ENCODE measurements around the gene PIK3C2B. TPM values are rescaled to one million over a fixed set of nuclear protein-coding genes. Genes with fewer than 3 reads are reported as not detected.

Gene PIK3C2B
- total RNA-seq, 2 donors from 2014 or later: 13.1 to 19.4 TPM

DNA sequence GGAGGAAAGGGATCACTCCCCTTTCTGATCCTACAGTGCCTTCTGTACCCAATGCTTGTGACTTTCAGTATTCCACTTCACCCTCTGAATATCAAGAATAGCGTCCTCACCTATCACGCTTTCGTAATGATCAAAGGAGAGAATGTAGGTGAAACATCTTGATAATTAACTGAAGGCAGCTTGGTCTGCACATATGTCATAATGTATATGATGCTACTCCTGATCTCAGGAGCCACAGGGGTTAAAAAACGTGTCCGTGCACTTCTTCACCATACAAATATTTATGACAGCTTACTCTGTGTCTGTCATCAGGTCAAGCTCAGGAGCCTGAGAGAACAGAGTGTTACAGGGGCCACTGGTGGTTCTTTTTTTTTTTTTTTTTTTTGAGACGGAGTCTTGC lies 1.2 kb upstream of the PIK3C2B start:
- H3K27ac ChIP-seq: no peak overlapping the region
- no peak for DNase-seq (ENCODE audit: low spot score)
- peaks cover 0 to 30% of the 10 kb centered on the region in 2 donors for H3K4me1 ChIP-seq
- TF ChIP-seq, protein P1, sequence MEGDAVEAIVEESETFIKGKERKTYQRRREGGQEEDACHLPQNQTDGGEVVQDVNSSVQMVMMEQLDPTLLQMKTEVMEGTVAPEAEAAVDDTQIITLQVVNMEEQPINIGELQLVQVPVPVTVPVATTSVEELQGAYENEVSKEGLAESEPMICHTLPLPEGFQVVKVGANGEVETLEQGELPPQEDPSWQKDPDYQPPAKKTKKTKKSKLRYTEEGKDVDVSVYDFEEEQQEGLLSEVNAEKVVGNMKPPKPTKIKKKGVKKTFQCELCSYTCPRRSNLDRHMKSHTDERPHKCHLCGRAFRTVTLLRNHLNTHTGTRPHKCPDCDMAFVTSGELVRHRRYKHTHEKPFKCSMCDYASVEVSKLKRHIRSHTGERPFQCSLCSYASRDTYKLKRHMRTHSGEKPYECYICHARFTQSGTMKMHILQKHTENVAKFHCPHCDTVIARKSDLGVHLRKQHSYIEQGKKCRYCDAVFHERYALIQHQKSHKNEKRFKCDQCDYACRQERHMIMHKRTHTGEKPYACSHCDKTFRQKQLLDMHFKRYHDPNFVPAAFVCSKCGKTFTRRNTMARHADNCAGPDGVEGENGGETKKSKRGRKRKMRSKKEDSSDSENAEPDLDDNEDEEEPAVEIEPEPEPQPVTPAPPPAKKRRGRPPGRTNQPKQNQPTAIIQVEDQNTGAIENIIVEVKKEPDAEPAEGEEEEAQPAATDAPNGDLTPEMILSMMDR (IDR thresholded peaks at IDR 0.05): no peak
- H3K27me3 ChIP-seq: no peaks in the 10 kb centered on the region
- H3K9me3 ChIP-seq: no peaks in the 10 kb centered on the region
- H3K4me3 ChIP-seq: no peak overlapping the region
- no peaks in the 10 kb centered on the region for H3K36me3 ChIP-seq

DNA sequence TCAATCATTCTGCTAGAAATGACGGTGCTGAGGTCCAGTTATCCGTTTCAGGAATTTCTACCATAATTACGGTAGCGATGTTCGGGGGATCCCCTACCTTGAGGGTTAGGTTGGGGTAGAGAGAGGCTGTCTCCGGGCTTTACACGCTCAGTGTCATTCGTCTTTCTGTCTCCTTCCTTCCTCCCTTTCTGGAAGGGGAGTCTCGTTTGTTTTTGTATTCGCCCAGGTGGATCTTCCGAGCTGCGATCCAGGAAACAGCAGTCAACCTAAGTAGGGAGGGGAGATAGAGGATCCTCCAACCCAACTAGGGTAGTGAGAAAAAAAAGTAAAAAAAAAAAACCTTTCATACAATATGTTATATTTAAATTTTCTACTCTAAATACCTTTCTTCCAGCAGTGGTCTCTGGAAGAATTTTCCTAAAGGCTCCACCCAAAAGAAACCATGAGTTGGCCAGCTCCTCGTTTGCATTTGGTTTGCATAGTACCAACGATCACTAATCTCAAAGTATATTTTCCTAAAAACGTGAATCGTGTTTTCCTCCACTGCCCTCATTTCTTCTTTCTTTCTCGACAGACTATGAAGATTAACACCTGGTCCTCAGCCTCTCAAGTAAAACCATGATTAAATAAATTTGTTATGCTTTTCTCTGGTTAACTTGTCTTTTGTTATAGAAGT lies 611 bp upstream of the PIK3C2B start:
- TF ChIP-seq, protein P1 (IDR thresholded peaks at IDR 0.05): no peak
- peak overlapping the region; percentile 89 for H3K27ac ChIP-seq
- H3K27me3 ChIP-seq: no peaks in the 10 kb centered on the region
- H3K4me3 ChIP-seq: peak overlapping the region; percentile 60 to 83
- no peaks in the 10 kb centered on the region for H3K9me3 ChIP-seq
- H3K36me3 ChIP-seq: no peaks in the 10 kb centered on the region
- DNase-seq (ENCODE audit: low spot score): no peak
- peaks cover 0 to 30% of the 10 kb centered on the region in 2 donors for H3K4me1 ChIP-seq

GRCh38 chr1:204493984-204494280 lies 673 bp downstream of the PIK3C2B start:
- Histone ChIP-seq H3K27ac (peak overlapping the region; percentile 89), H3K4me1 (peaks cover 0 to 30% of the 10 kb centered on the region in 2 donors), H3K27me3 (no peaks in the 10 kb centered on the region), H3K36me3 (no peaks in the 10 kb centered on the region), H3K9me3 (no peaks in the 10 kb centered on the region), H3K4me3 (peak overlapping the region; percentile 60 to 83)
- TF ChIP-seq, protein P1 (IDR thresholded peaks at IDR 0.05): no peak
- DNase-seq (ENCODE audit: low spot score): no peak

- Histone ChIP-seq H3K4me3 (peak overlapping the region; percentile 60 to 83), H3K4me1 (peaks cover 0 to 30% of the 10 kb centered on the region in 2 donors), H3K36me3 (no peaks in the 10 kb centered on the region), H3K9me3 (no peaks in the 10 kb centered on the region), H3K27ac (peak overlapping the region; percentile 89), H3K27me3 (no peaks in the 10 kb centered on the region)
- peak; percentile 85 for DNase-seq (ENCODE audit: low spot score)
- TF ChIP-seq, protein P1 (IDR thresholded peaks at IDR 0.05): no peak
Observed at GRCh38 chr1:204493145-204493983, 1.2 kb downstream of the PIK3C2B start.

DNA sequence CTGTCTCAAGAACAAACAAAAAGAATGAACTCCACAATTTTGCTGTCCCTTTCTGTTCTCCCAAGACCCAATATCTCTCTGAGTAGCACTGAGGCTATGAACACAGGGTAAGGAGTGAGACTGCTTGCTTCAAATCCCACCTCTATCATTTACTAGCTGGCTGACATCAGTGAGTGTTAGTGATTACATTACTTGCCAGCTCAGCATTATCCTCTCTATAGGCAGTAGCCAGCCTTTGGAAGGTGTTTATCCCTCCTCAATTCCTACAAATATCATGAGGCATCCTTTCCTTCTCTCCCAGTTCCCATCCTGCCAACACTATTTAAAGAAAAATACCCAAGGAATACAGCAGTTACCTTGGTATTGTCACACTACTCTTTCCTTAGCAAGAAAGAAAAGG lies 3.0 kb downstream of the PIK3C2B start:
- no peaks in the 10 kb centered on the region for H3K9me3 ChIP-seq
- H3K36me3 ChIP-seq: no peaks in the 10 kb centered on the region
- peak overlapping the region; percentile 89 for H3K27ac ChIP-seq
- peaks cover 0 to 30% of the 10 kb centered on the region in 2 donors for H3K4me1 ChIP-seq
- no peak overlapping the region for H3K4me3 ChIP-seq
- no peaks in the 10 kb centered on the region for H3K27me3 ChIP-seq
- TF ChIP-seq, protein P1 (IDR thresholded peaks at IDR 0.05): no peak
- no peak for DNase-seq (ENCODE audit: low spot score)

Measured in right atrium auricular region (tissue), 2 donors.